Panc1 (cell line): Measurements from ENCODE around the gene AARS2. TPM values are rescaled to one million over a fixed set of nuclear protein-coding genes. Genes with fewer than 3 reads are reported as not detected.

ENCODE experiments used
- ATAC-seq: fragments of 200-7000 bp; cut with Tn5 transposase; 2 replicates; pipeline ENCODE4 v1.9.1; 2020; ENCODE audit warnings: mild to moderate bottlenecking, moderate library complexity
- BruUV-seq: library from RNA; stranded (reverse); fragments of 400-500 nt; replicated peaks from 2 replicates; lab custom pipeline; 2021; lab: Mats Ljungman, UMichigan
- CTCF ChIA-PET: fragments of 300-600 bp; sonication (Branson Sonifier 250); formaldehyde crosslinking; loops from one replicate; lab custom pipeline; 2022; ENCODE audit warnings: antibody characterized with exemption; lab: Charles Lee
- POLR2A ChIA-PET: fragments of 300-600 bp; sonication (Branson Sonifier 250); formaldehyde crosslinking; loops from one replicate; lab custom pipeline; 2022; ENCODE audit warnings: antibody characterized with exemption; lab: Charles Lee
- DNase-seq: peaks from one replicate; pipeline ENCODE4 v3.0.0-alpha.2; 2010; ENCODE audit warnings: low read depth, low spot score
- H3K27ac ChIP-seq: 2 replicates; pipeline ENCODE4 v1.5.1; 2011; ENCODE audit warnings: mild to moderate bottlenecking, low read length, inconsistent platforms
- H3K27me3 ChIP-seq: fragments of 200-500 bp; sonication (Bioruptor generic); 2 replicates; pipeline ENCODE4 v1.6.0; 2014; ENCODE audit warnings: low read length, inconsistent platforms; ENCODE audit not compliant: control insufficient read depth, insufficient read depth
- H3K36me3 ChIP-seq: fragments of 200-500 bp; sonication (Bioruptor generic); 2 replicates; pipeline ENCODE4 v1.5.1; 2014; ENCODE audit warnings: inconsistent platforms, mild to moderate bottlenecking, low read length, moderate library complexity; ENCODE audit not compliant: control insufficient read depth, insufficient read depth
- H3K4me1 ChIP-seq: 2 replicates; pipeline ENCODE4 v1.5.1; 2011; ENCODE audit warnings: inconsistent platforms, mild to moderate bottlenecking, low read length, moderate library complexity; ENCODE audit not compliant: control insufficient read depth, insufficient read depth
- H3K4me3 ChIP-seq, 2 experiments: 2 replicates each; pipeline ENCODE4 v1.5.1; 2011 to 2012; ENCODE audit warnings: low read depth in 2 of 2, low read length in 2 of 2, mild to moderate bottlenecking in 2 of 2, inconsistent platforms in 1 of 2, moderate library complexity in 1 of 2
- H3K9me3 ChIP-seq: fragments of 200-500 bp; sonication (Bioruptor generic); 2 replicates; pipeline ENCODE4 v1.5.1; 2014; ENCODE audit warnings: low read depth, mild to moderate bottlenecking, inconsistent platforms, low read length, moderate library complexity; ENCODE audit not compliant: control insufficient read depth, insufficient read depth
- CTCF ChIP-seq: fragments of 450-650 bp; IDR thresholded peaks from 2 replicates; pipeline ENCODE4 v1.5.1; 2017; ENCODE audit warnings: mild to moderate bottlenecking
- POLR2AphosphoS5 ChIP-seq: IDR thresholded peaks from 2 replicates; pipeline ENCODE4 v1.6.1; 2012; ENCODE audit warnings: mild to moderate bottlenecking, low read depth, low read length, moderate library complexity
- SIN3A ChIP-seq: IDR thresholded peaks from 2 replicates; pipeline ENCODE4 v1.6.1; 2012; ENCODE audit warnings: low read depth, mild to moderate bottlenecking, low read length, moderate library complexity, borderline replicate concordance; ENCODE audit not compliant: insufficient read depth
- TCF7L2 ChIP-seq: IDR thresholded peaks from 2 replicates; pipeline ENCODE4 v1.6.1; 2011; ENCODE audit warnings: mild to moderate bottlenecking, low read depth, low read length, inconsistent platforms
- in situ Hi-C: cut with HindIII; loops from 2 replicates; pipeline ENCODE4 v1.10.0; 2016; ENCODE audit warnings: low sequenced_read_pairs, low pct_unique_long_range_greater_than_20kb
- intact Hi-C: fragments of 100-400 bp; cut with micrococcal nuclease; formaldehyde crosslinking; loops from one replicate; pipeline ENCODE4 v1.10.0; 2022; ENCODE audit not compliant: unreplicated experiment
- total RNA-seq: library from RNA; stranded (reverse); gene quantifications from one replicate; pipeline ENCODE4 v1.2.1, GENCODE V29; 2021; ENCODE audit not compliant: unreplicated experiment
- TF ChIP-seq, protein P1 (sequence below), 2 experiments: IDR thresholded peaks; 2 replicates each; pipeline ENCODE4 v1.6.1; 2011 to 2012; ENCODE audit warnings: low read depth in 2 of 2, control low read depth in 1 of 2, low read length in 1 of 2, mild to moderate bottlenecking in 1 of 2, moderate library complexity in 1 of 2; ENCODE audit not compliant: insufficient read depth in 1 of 2

AARS2 gene
- total RNA-seq, 1 experiment from 2014 or later = 13.1 TPM

GRCh38 chr6:44253307-44254101 is 59.6 kb downstream of the AARS2 start:
- no peaks in the 10 kb centered on the region for H3K27me3 ChIP-seq
- H3K9me3 ChIP-seq = no peaks in the 10 kb centered on the region
- POLR2A ChIA-PET = interaction anchor here (0.6 to 1.0 kb wide), 2 partner anchors 35 to 81 kb away, joined by 3 read pairs; no protein-coding TSS in a partner anchor
- intact Hi-C loops = loop anchor here (1.0 to 10.0 kb wide), 2 partner anchors 81 to 159 kb away; no protein-coding TSS in a partner anchor
- no peak overlapping the region for H3K4me3 ChIP-seq
- H3K4me1 ChIP-seq = peaks cover 65% of the 10 kb centered on the region
- TF ChIP-seq POLR2AphosphoS5 = no peak
- TF ChIP-seq TCF7L2 = no peak
- peak; percentile 87 for TF ChIP-seq CTCF
- TF ChIP-seq, protein P1, sequence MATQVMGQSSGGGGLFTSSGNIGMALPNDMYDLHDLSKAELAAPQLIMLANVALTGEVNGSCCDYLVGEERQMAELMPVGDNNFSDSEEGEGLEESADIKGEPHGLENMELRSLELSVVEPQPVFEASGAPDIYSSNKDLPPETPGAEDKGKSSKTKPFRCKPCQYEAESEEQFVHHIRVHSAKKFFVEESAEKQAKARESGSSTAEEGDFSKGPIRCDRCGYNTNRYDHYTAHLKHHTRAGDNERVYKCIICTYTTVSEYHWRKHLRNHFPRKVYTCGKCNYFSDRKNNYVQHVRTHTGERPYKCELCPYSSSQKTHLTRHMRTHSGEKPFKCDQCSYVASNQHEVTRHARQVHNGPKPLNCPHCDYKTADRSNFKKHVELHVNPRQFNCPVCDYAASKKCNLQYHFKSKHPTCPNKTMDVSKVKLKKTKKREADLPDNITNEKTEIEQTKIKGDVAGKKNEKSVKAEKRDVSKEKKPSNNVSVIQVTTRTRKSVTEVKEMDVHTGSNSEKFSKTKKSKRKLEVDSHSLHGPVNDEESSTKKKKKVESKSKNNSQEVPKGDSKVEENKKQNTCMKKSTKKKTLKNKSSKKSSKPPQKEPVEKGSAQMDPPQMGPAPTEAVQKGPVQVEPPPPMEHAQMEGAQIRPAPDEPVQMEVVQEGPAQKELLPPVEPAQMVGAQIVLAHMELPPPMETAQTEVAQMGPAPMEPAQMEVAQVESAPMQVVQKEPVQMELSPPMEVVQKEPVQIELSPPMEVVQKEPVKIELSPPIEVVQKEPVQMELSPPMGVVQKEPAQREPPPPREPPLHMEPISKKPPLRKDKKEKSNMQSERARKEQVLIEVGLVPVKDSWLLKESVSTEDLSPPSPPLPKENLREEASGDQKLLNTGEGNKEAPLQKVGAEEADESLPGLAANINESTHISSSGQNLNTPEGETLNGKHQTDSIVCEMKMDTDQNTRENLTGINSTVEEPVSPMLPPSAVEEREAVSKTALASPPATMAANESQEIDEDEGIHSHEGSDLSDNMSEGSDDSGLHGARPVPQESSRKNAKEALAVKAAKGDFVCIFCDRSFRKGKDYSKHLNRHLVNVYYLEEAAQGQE (IDR thresholded peaks at IDR 0.05; ENCODE audit: insufficient read depth in 1 of 2, low read depth in 2 of 2, low read length in 1 of 2) = no peak
- no peak for TF ChIP-seq SIN3A
- no peak for ATAC-seq
- in situ Hi-C loops = no loop called here
- CTCF ChIA-PET = interaction anchor here (1.1 kb wide), 1 partner anchor 157 kb away, joined by 6 read pairs; no protein-coding TSS in a partner anchor
- peaks cover 50% of the 10 kb centered on the region for H3K36me3 ChIP-seq
- DNase-seq = no peak
- TSS peak; percentile 47 for BruUV-seq
- H3K27ac ChIP-seq = no peak overlapping the region; the same call in 1 of the 2 replicates

- peaks cover 57% of the 10 kb centered on the region for H3K4me1 ChIP-seq
- TF ChIP-seq POLR2AphosphoS5 (no peak), CTCF (no peak), SIN3A (no peak), TCF7L2 (no peak)
- TF ChIP-seq, protein P1 (IDR thresholded peaks at IDR 0.05; ENCODE audit: insufficient read depth in 1 of 2, low read depth in 2 of 2, low read length in 1 of 2) = no peak
- H3K4me3 ChIP-seq = no peak overlapping the region
- ChIA-PET POLR2A (no interaction called here), CTCF (no interaction called here)
- ATAC-seq (no peak), DNase-seq (no peak)
- intact Hi-C loops = loop anchor here (10.0 kb wide), 1 partner anchor 157 kb away; no protein-coding TSS in a partner anchor
- H3K27me3 ChIP-seq = no peaks in the 10 kb centered on the region
- in situ Hi-C loops = no loop called here
- H3K9me3 ChIP-seq = no peaks in the 10 kb centered on the region
- peak overlapping the region; percentile 68 for H3K27ac ChIP-seq
- peaks cover 62% of the 10 kb centered on the region for H3K36me3 ChIP-seq
- no TSS peak for BruUV-seq
Measured at GRCh38 chr6:44251576-44252524, 61.3 kb downstream of the AARS2 start.
